ENCODE results near the gene VWA8.
"Not testable (repeated sequence)": the region's sequence is repeated elsewhere in the genome, so short reads cannot be mapped to it uniquely, and the experiment has no call there.

DNA sequence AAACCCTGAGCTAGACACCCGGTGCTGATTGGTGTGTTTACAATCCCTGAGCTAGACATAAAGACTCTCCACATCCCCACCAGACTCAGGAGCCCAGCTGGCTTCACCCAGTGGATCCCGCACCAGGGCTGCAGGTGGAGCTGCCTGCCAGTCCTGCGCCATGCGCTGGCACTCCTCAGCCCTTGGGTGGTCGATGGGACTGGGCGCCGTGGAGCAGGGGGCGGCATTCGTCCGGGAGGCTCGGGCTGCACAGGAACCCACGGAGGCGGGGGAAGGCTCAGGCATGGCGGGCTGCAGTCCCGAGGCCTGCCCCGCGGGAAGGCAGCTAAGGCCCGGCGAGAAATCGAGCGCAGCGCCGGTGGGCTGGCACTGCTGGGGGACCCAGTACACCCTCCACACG, 62.5 kb downstream of the VWA8 start:
- not testable (repeated sequence) for TF ChIP-seq POLR2A, CTCF (IDR thresholded peaks at IDR 0.05)
